GM18870 (cell line): ENCODE results near the gene ATAT1.
A peak's percentile ranks its signal among the peaks of the same experiment; 100 is the strongest.

ENCODE experiments used
- ATAC-seq: cut with Tn5 transposase; IDR thresholded peaks from one replicate; pipeline ENCODE4 v1.9.1; 2021; ENCODE audit warnings: moderate library complexity; ENCODE audit not compliant: unreplicated experiment

ATAT1 gene

GRCh38 chr6:30613251-30614043, 13.2 kb upstream of the ATAT1 start:
- ATAC-seq = no peak

GRCh38 chr6:30614044-30614842, 12.4 kb upstream of the ATAT1 start:
- ATAC-seq = no peak

GRCh38 chr6:30614843-30615218, 11.8 kb upstream of the ATAT1 start:
- ATAC-seq = no peak

- ATAC-seq = no peak
Observed at GRCh38 chr6:30615219-30615957, 11.3 kb upstream of the ATAT1 start.

- ATAC-seq = no peak
Observed at GRCh38 chr6:30615958-30616810, 10.5 kb upstream of the ATAT1 start.

- ATAC-seq = peak; percentile 80
Observed at GRCh38 chr6:30616811-30617564, 9.7 kb upstream of the ATAT1 start, which contains the start of gene PPP1R10. PPP1R10 (minus strand) TSS chr6:30617243; CDS start chr6:30609944, 7,299 bp downstream.

GRCh38 chr6:30617565-30618269, 9.0 kb upstream of the ATAT1 start, which contains the start of gene MRPS18B:
MRPS18B (plus strand) TSS chr6:30617840; CDS start chr6:30617866, 26 bp downstream.
- peak; percentile 71 for ATAC-seq

GRCh38 chr6:30618270-30618797, 8.3 kb upstream of the ATAT1 start:
- ATAC-seq = no peak

- ATAC-seq = no peak
Observed at GRCh38 chr6:30619561-30619960, 7.1 kb upstream of the ATAT1 start.

GRCh38 chr6:30625511-30625910, 1.2 kb upstream of the ATAT1 start:
- ATAC-seq = no peak

GRCh38 chr6:30635834-30636233, 9.2 kb downstream of the ATAT1 start:
- ATAC-seq = no peak

- ATAC-seq = no peak
Observed at GRCh38 chr6:30640481-30640880, 13.8 kb downstream of the ATAT1 start.

- no peak for ATAC-seq
Observed at GRCh38 chr6:30641048-30641447, 14.4 kb downstream of the ATAT1 start.

GRCh38 chr6:30643656-30644055, 17.0 kb downstream of the ATAT1 start:
- ATAC-seq = no peak

GRCh38 chr6:30644769-30645168, 18.1 kb downstream of the ATAT1 start:
- ATAC-seq = no peak

GRCh38 chr6:30645989-30646388, 19.3 kb downstream of the ATAT1 start:
- no peak for ATAC-seq

- no peak for ATAC-seq
Observed at GRCh38 chr6:30646450-30647241, 20.0 kb downstream of the ATAT1 start, which contains the start of gene C6orf136. C6orf136 (plus strand) TSS chr6:30647133; CDS start chr6:30647232, 99 bp downstream.
